Endodermal cell (in vitro differentiated cells): ENCODE results near the gene YOD1. TPM values are rescaled to one million over a fixed set of nuclear protein-coding genes. Genes with fewer than 3 reads are reported as not detected.

ENCODE experiments used
- DNase-seq: peaks from one replicate; pipeline ENCODE4 v3.0.0-alpha.2; 2017
- H3K27ac ChIP-seq: 2 replicates; pipeline ENCODE4 v1.5.1; 2013; ENCODE audit warnings: mild to moderate bottlenecking, low read depth, low read length, moderate library complexity
- H3K27me3 ChIP-seq: 2 replicates; pipeline ENCODE4 v1.6.1; 2013; ENCODE audit warnings: mild to moderate bottlenecking, low read length, moderate library complexity; ENCODE audit not compliant: insufficient read depth, control insufficient read depth, poor library complexity, severe bottlenecking
- H3K36me3 ChIP-seq: 2 replicates; pipeline ENCODE4 v1.7.0; 2013; ENCODE audit warnings: mild to moderate bottlenecking, low read length, moderate library complexity; ENCODE audit not compliant: control insufficient read depth, insufficient read depth
- H3K4me1 ChIP-seq: one replicate; pipeline ENCODE4 v1.7.0; 2013; ENCODE audit warnings: low read length; ENCODE audit not compliant: control insufficient read depth, insufficient read depth
- H3K4me3 ChIP-seq: 2 replicates; pipeline ENCODE4 v1.5.1; 2013; ENCODE audit warnings: mild to moderate bottlenecking, low read length, moderate library complexity
- H3K9ac ChIP-seq: 2 replicates; pipeline ENCODE4 v1.6.1; 2013; ENCODE audit warnings: mild to moderate bottlenecking, low read length, moderate library complexity; ENCODE audit not compliant: poor library complexity, severe bottlenecking; ENCODE audit errors: extremely low read depth
- H3K9me3 ChIP-seq: 2 replicates; pipeline ENCODE4 v1.6.1; 2013; ENCODE audit warnings: mild to moderate bottlenecking, low read length, moderate library complexity; ENCODE audit not compliant: control insufficient read depth
- H3K27ac Mint-ChIP-seq: 2 replicates; pipeline ENCODE4 v1.8.0; 2020; ENCODE audit warnings: mixed read lengths
- H3K27me3 Mint-ChIP-seq: 2 replicates; pipeline ENCODE4 v1.8.0; 2021; ENCODE audit warnings: mild to moderate bottlenecking, mixed read lengths; ENCODE audit not compliant: insufficient read depth
- H3K36me3 Mint-ChIP-seq: 2 replicates; pipeline ENCODE4 v1.8.0; 2020; ENCODE audit warnings: low read depth, mixed read lengths
- H3K4me1 Mint-ChIP-seq: 2 replicates; pipeline ENCODE4 v1.8.0; 2020; ENCODE audit warnings: mixed read lengths
- H3K4me3 Mint-ChIP-seq: 2 replicates; pipeline ENCODE4 v1.8.0; 2020; ENCODE audit warnings: mild to moderate bottlenecking, moderate library complexity, mixed read lengths
- H3K9me3 Mint-ChIP-seq: 2 replicates; pipeline ENCODE4 v1.8.0; 2020; ENCODE audit warnings: mild to moderate bottlenecking, mixed read lengths
- CTCF ChIP-seq: fragments of 200-600 bp; sonication (generic); conservative IDR thresholded peaks from 2 replicates; pipeline ENCODE4 v1.5.0; 2021; ENCODE audit warnings: antibody characterized with exemption, mild to moderate bottlenecking
- WGBS, 2 experiments: methylation state at CpG; one replicate each; pipeline versions ENCODE4 v1.1.5 to v1.1.7; 2013; ENCODE audit warnings: missing lambda C conversion rate in 2 of 2, mixed read lengths in 1 of 2; ENCODE audit not compliant: insufficient coverage in 1 of 2, insufficient read length in 1 of 2; 5-methylcytosine and 5-hydroxymethylcytosine counted together
- total RNA-seq, 2 donors: library from RNA; stranded (reverse); fragmentation: NEBNext Ultra II Directional in 1 of 2; extraction: Animal tissue kit (Norgen Biotek cat#: 25700) in 1 of 2; gene quantifications; 2 replicates in 1 of 2; 3 replicates in 1 of 2; pipeline ENCODE4 v1.2.1, GENCODE V29; 2021

Gene YOD1
- total RNA-seq, 2 donors from 2014 or later, result 10.8 to 18.8 TPM

- peaks cover 30% of the 10 kb centered on the region for H3K4me1 ChIP-seq
Observed at GRCh38 chr1:207027921-207028320, 23.1 kb downstream of the YOD1 start.

GRCh38 chr1:207027206-207027777 lies 23.7 kb downstream of the YOD1 start:
- H3K4me1 ChIP-seq, result peaks cover 29% of the 10 kb centered on the region
- H3K36me3 Mint-ChIP-seq, result no peaks in the 10 kb centered on the region
- no peaks in the 10 kb centered on the region for H3K9me3 Mint-ChIP-seq
- no peak overlapping the region for H3K27ac ChIP-seq
- no peak overlapping the region for H3K9ac ChIP-seq
- no peaks in the 10 kb centered on the region for H3K9me3 ChIP-seq
- H3K36me3 ChIP-seq, result no peaks in the 10 kb centered on the region
- H3K27me3 Mint-ChIP-seq, result peaks cover 7% of the 10 kb centered on the region
- H3K4me3 ChIP-seq, result no peak overlapping the region
- H3K4me3 Mint-ChIP-seq, result no peak overlapping the region
- 94 to 99% methylated on average over 14 to 18 of the region's 18 CpGs for WGBS, 2 experiments
- no peak overlapping the region for H3K27ac Mint-ChIP-seq
- H3K27me3 ChIP-seq, result peaks cover 24% of the 10 kb centered on the region
- no peak for TF ChIP-seq CTCF
- DNase-seq, result no peak
- H3K4me1 Mint-ChIP-seq, result peaks cover 73% of the 10 kb centered on the region

More at GRCh38 chr1:207027921-207028320, 23.1 kb downstream of the YOD1 start:
- 88% methylated on average over 1 of the region's 1 CpG; no CpG with 5 or more reads in 1 of the 2 experiments for WGBS, 2 experiments
- no peak overlapping the region for H3K27ac Mint-ChIP-seq
- Histone ChIP-seq H3K9me3 (no peaks in the 10 kb centered on the region), H3K4me3 (no peak overlapping the region), H3K36me3 (no peaks in the 10 kb centered on the region), H3K27me3 (peaks cover 24% of the 10 kb centered on the region), H3K27ac (no peak overlapping the region), H3K9ac (no peak overlapping the region)
- peaks cover 77% of the 10 kb centered on the region for H3K4me1 Mint-ChIP-seq
- DNase-seq, result no peak
- no peaks in the 10 kb centered on the region for H3K36me3 Mint-ChIP-seq
- H3K27me3 Mint-ChIP-seq, result peaks cover 7% of the 10 kb centered on the region
- no peak overlapping the region for H3K4me3 Mint-ChIP-seq
- no peaks in the 10 kb centered on the region for H3K9me3 Mint-ChIP-seq
- TF ChIP-seq CTCF, result no peak

- no peak overlapping the region for H3K4me3 Mint-ChIP-seq
Observed at GRCh38 chr1:207026104-207026534, 24.9 kb downstream of the YOD1 start.

More at GRCh38 chr1:207026104-207026534, 24.9 kb downstream of the YOD1 start:
- H3K27ac Mint-ChIP-seq, result no peak overlapping the region
- H3K9me3 ChIP-seq, result no peaks in the 10 kb centered on the region
- H3K4me1 Mint-ChIP-seq, result peaks cover 61% of the 10 kb centered on the region
- H3K36me3 ChIP-seq, result no peaks in the 10 kb centered on the region
- H3K27ac ChIP-seq, result no peak overlapping the region
- H3K9ac ChIP-seq, result no peak overlapping the region
- WGBS, 2 experiments, result 95 to 97% methylated on average over 2 to 4 of the region's 4 CpGs
- H3K36me3 Mint-ChIP-seq, result no peaks in the 10 kb centered on the region
- peaks cover 24% of the 10 kb centered on the region for H3K27me3 ChIP-seq
- peaks cover 7% of the 10 kb centered on the region for H3K27me3 Mint-ChIP-seq
- H3K9me3 Mint-ChIP-seq, result no peaks in the 10 kb centered on the region
- DNase-seq, result no peak
- peaks cover 25% of the 10 kb centered on the region for H3K4me1 ChIP-seq
- H3K4me3 ChIP-seq, result no peak overlapping the region
- TF ChIP-seq CTCF, result no peak
